PC-3 (cell line): ENCODE results near the gene ZNF333.

Experiments
- EZH2 ChIP-seq: fragments of 300-600 bp; sonication (generic); IDR thresholded peaks from one replicate; pipeline ENCODE4 v1.6.1; 2017; ENCODE audit warnings: antibody characterized with exemption, mild to moderate bottlenecking, low read length; ENCODE audit not compliant: unreplicated experiment
- EZH2phosphoT487 ChIP-seq: fragments of 300-600 bp; sonication (generic); IDR thresholded peaks from 2 replicates; pipeline ENCODE4 v1.6.1; 2018; ENCODE audit warnings: mild to moderate bottlenecking, antibody characterized with exemption, low read length, borderline replicate concordance
- TF ChIP-seq, protein P1 (sequence below): fragments of 300-600 bp; sonication (generic); conservative IDR thresholded peaks from 2 replicates; pipeline ENCODE4 v1.5.1; 2017; ENCODE audit warnings: antibody characterized with exemption, low read depth, mild to moderate bottlenecking, low read length

DNA sequence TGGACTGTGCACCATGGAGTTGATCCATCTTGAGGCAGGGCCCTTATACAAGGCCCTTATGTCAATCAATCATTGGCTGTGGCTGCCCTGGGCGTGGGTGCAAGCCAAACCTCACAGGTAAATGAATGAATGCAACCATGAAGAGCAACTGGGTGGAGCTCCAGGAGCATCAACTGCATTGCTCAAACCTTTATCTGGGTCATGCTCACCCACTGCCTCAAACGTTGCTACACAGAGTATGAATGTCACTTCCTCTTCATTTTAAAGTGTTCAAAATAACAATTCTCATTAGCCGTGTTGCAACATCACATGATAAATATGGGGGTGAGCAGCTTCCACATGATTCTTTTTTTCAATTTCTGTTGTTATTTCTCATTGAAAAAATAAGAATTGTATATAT, 6.4 kb upstream of the ZNF333 start:
- TF ChIP-seq, protein P1, sequence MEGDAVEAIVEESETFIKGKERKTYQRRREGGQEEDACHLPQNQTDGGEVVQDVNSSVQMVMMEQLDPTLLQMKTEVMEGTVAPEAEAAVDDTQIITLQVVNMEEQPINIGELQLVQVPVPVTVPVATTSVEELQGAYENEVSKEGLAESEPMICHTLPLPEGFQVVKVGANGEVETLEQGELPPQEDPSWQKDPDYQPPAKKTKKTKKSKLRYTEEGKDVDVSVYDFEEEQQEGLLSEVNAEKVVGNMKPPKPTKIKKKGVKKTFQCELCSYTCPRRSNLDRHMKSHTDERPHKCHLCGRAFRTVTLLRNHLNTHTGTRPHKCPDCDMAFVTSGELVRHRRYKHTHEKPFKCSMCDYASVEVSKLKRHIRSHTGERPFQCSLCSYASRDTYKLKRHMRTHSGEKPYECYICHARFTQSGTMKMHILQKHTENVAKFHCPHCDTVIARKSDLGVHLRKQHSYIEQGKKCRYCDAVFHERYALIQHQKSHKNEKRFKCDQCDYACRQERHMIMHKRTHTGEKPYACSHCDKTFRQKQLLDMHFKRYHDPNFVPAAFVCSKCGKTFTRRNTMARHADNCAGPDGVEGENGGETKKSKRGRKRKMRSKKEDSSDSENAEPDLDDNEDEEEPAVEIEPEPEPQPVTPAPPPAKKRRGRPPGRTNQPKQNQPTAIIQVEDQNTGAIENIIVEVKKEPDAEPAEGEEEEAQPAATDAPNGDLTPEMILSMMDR: no peak
- TF ChIP-seq EZH2 (no peak), EZH2phosphoT487 (no peak)
